HuH-7 (cell line): Measurements from ENCODE around the gene LMX1B.
"Not testable (repeated sequence)": the region's sequence is repeated elsewhere in the genome, so short reads cannot be mapped to it uniquely, and the experiment has no call there.

Source experiments
- DNase-seq: peaks from one replicate; pipeline ENCODE4 v3.0.0; 2011; ENCODE audit warnings: low spot score

LMX1B gene

GRCh38 chr9:126695701-126696400 lies 82.1 kb downstream of the LMX1B start:
- DNase-seq, result no peak

GRCh38 chr9:126696401-126697145 lies 82.8 kb downstream of the LMX1B start:
- DNase-seq, result no peak

- no peak for DNase-seq
Measured at GRCh38 chr9:126697330-126697729, 83.6 kb downstream of the LMX1B start.

GRCh38 chr9:126698251-126698650 lies 84.5 kb downstream of the LMX1B start:
- DNase-seq, result no peak

DNA sequence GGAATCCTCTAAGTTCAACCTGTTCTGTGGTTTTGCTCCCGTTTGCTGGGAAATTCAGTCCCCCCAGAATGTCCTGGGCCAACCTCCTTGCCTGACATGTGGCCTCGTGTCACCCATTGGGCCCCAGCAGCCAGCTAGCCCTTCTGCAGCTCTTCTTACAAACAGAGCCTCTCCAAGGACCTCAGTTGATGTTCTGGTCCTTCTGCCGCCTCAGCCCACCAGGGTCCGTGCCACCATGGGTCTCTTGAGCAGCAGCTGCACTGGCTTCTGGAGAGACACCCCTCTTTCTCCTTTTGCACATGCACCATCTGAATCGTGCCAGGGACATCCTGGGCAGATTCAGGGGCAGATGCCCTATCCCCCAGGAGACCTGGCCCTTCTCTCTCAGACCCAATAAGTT lies 85.0 kb downstream of the LMX1B start:
- no peak for DNase-seq

GRCh38 chr9:126699401-126699881 lies 85.7 kb downstream of the LMX1B start:
- DNase-seq, result no peak

- no peak for DNase-seq
Measured at GRCh38 chr9:126700296-126700695, 86.6 kb downstream of the LMX1B start.

DNA sequence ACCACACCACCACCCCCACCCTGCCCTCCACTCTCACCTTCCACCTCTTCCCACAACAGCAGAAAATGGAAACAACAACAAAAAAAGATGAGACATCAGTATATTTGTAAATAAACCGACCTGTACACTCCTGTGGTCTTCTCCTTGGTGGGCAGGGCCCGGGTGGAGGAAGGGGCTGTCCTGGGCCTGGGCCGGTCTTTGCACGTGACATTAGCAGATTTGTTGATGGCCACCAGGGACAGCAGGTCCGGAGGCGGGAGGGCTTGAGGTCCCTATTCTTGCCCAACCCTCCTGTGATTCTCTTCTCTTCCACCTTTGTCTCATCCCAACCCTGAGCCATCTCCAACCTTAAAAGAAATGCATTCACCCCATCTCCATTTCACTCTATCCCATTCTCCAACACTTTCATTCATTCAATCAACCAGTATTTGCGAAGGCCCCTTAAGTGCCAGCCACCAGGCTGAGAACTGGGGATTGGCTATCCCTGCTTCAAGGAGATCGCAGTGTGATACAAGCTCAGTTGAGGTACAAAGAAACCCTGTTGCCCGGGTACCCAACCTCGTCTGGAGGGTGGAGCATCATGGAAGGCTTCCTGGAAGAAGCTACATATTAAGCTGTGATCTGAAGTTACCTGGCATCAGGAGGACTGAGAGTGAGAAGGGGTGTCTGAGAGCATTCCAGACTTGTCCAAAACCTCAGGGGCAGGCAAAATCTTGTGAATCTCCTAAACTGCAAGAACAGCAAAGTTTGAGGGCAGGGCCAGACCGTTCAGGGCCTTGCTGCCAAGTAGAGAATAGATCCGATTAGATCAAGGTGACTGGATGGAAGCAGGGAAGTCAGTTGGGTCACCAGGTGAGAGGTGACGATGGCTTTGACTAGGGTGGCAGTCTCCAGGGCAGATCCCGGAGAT lies 87.4 kb downstream of the LMX1B start:
- DNase-seq, result no peak

GRCh38 chr9:126701813-126702140 lies 88.0 kb downstream of the LMX1B start:
- no peak for DNase-seq

DNA sequence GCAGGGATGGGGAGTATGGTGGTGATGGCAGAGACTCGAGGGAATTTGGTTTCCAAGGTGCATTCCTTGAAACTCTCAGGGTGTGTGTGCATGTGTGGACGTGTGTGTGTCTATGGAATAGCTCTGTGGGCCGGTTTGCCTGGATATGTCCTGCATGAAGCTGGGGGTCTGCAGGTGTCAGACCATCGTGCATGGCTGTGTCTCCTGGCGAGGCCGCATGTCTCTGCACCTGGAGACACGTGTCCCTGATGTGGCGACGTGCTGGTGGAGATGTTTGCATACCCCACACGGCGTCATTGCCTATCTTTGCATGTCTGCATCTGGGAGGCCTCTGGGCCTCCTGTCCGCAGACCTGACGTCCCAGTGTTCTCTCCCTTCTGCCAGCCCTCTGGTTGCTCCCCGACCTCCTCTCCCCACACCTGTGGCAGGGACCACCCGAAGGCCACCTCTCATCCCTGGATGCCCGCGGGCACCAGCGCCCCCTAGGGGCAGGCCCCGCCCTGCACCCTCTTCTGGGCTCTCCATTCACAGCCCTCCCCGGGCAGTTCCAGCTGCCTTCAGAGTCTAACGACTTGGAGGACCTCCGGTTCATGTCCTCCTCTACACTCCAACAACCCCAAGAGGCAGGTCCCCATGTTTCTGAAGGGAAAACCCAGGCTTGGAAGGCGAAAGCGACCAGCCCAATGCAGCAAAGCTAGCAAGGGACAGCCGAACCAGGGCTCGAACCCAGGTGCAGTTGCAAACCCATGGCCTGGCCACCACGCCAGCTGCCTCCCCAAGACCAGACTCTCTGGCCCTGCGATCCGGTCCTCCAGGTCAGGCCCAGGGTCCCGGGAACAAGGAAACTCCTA lies 88.6 kb downstream of the LMX1B start:
- peak; percentile 88 for DNase-seq

GRCh38 chr9:126703002-126703865 lies 89.5 kb downstream of the LMX1B start:
- no peak for DNase-seq

- no peak for DNase-seq
Measured at GRCh38 chr9:126703866-126704156, 90.1 kb downstream of the LMX1B start.

DNA sequence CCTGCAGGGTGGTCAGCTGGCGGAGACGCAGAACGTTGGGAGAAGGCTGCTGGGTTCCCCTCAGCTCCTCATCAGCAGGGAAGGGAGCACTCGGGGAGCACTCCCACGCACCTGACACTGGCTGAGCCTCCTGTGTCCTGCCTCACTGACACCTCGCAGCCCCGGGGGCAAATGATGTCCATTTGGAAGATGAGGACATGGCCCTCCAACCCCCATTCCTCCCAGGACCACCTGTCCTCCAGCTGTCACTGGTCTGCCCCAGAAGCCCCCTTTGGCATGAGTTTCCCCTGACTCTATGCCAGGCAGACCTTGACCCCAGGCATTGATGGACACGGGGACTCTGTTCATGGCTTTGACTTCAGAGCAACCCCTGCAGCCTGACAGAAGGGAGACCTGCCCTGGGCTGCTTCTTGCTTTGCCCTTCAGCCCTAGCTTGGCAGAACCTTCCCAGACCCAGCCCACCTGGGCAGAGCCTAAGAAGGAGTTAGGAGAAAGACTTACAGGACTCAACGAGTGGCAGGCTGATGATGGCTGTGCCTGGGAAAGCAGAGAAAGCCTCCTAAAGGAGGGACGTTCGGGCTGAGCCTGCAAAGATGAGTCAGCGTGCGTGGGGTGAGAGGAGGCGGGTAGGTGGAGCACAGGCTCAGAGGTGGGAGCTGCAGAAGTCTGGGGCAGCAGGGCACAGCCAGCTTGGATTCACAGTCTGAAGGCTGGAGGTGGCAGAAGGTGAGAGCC lies 90.6 kb downstream of the LMX1B start:
- DNase-seq, result no peak

DNA sequence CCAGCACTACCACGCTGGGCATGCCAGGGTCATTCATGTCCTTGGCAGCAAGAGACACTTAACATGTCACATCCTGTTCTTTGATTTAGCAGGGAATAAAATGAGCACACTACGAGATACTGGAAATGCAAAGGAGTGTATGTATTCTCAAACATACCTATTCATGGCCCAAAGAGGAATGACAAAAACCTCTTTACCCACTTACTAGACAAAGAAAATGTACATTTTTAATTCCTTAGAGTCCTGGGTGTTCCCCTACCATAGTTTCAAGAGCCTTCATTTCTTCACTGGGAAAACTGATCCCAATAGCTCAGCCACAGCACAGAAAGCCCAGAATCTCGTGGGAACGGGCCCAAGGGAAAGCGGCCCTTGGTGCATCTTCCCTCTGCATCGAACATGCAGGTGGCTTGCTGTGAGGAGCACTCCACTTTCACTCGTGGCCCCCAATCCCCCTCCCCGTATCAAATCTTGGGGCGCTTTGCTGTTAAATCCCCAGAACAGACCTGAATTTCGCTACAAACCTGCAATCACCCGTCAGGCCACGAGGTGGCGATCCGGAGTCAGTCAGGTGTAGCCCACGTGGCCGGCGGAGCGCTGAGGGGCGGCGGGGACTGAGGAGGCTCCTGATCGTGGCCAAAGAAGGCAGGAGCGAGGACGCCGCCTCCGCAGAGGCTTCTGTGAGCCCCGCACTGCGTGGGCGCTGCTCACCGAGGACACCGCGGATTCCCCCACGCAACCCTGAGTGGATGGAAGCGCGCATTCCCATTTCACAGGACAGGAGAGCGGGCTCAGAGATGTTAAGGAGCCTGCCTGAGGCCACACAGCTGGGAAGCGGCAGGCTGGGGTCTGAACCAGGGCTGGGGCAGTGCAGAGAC lies 91.4 kb downstream of the LMX1B start:
- DNase-seq, result peak; percentile 89

DNA sequence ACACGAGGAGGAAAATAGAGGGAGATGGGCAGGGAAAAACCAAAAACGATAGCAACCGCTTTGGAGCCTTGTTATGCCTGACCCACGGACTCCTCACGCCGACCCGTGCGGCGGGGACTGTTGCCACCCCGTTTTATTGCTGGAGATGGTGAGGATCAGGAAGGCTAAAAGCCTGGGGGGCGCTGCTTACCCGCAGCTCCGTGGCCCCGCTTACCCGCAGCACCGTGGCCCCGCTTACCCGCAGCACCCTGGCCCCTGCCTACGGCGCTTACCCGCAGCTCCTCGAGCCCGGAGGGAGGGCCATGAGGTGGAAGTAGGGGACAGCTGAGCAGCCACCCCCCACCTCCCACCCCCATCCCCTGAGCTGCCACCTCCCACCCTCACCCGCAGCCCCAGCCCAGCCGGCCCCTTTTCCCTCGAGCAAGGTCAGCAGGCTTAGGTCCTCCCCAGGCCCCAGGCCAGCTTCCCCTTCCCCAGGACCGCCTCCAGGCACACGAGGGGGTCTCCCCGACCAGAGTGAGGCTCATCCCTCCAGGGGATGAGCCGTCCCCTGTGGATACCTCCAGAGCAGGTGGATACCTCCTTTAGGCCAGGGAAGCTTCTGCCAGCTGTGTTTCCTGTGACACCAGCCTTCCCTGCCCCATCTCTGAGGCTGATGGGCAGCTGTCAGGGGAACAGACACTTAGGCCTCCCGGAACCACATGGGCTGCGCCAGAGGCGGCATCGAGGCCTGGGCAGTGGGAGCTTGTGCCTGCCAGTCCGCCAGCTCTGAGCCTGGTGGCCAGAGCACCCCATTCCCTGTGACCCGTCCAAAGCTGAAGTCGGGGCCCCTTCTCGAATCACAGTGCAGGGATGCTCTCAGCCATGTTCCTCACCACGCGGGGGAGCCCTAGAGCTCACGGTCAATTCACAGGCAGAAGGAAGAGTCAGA lies 92.3 kb downstream of the LMX1B start:
- DNase-seq, result peak; percentile 69

GRCh38 chr9:126706698-126707053 lies 92.9 kb downstream of the LMX1B start:
- no peak for DNase-seq

DNA sequence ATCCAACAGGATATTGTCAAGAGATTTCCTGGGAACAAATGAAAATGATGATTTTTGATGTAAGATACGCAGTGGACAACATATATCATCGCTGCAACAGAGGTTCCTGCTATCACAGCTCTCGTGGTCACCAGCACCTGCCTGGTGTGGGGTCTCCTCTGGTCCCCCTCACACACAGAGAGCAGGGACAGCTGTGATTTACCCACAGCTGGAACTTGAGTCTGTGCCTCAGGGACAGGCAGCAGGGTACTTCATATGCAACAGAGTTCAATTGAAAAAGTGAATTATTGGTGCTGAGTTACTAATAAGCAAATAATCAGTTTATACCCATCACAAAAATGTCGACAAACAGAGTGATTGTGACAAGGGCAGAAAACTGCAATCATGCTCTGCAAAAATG lies 93.4 kb downstream of the LMX1B start:
- DNase-seq, result no peak

DNA sequence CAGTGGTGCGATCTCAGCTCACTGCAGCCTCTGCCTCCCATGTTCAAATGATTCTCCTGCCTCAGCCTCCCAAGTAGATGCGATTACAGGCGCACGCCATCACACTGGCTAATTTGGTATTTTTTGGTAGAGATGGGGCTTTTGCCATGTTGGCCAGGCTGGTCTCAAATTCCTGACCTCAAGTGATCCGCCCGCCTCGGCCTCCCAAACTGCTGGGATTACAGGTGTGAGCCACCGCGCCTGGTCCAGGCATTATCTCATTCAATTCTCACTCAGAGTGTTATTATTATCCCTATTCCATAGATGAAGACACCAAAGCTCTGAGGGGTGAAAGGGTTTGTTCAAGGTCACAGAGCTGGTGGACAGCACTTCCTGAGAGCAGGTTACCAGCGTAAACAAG lies 94.0 kb downstream of the LMX1B start:
- not testable (repeated sequence) for DNase-seq
